MM.1S (cell line): Measurements from ENCODE around the gene GABARAPL1.

Experiments used
- EZH2 ChIP-seq: fragments of 300-600 bp; sonication (generic); optimal IDR thresholded peaks from 2 replicates; pipeline ENCODE3; 2017; ENCODE audit warnings: low read depth, mild to moderate bottlenecking, antibody characterized with exemption, low read length, mixed read lengths
- TF ChIP-seq, protein P1 (sequence below): fragments of 300-600 bp; sonication (generic); IDR thresholded peaks from 2 replicates; pipeline ENCODE4 v1.5.1; 2016; ENCODE audit warnings: antibody characterized with exemption, low read length, mixed read lengths

DNA sequence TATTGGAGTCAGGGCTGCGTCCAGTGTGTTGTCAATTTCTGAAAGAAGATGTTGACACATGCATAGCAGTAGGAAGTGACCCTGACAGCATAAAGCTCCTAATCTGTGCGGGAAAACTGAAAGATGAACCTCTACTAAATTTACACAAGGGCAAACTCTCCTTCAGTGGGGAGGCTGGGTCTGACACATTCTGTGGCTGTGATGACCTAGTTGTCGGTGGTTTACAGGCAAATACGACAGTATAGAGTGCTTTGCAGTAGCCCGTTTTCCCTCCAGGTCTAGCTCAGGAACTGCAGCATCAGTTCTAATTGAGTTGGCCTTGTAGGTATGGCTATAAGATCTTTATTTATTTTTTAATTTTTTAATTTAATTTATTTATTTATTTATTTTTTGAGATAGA lies 14.8 kb upstream of the GABARAPL1 start:
- TF ChIP-seq, protein P1, sequence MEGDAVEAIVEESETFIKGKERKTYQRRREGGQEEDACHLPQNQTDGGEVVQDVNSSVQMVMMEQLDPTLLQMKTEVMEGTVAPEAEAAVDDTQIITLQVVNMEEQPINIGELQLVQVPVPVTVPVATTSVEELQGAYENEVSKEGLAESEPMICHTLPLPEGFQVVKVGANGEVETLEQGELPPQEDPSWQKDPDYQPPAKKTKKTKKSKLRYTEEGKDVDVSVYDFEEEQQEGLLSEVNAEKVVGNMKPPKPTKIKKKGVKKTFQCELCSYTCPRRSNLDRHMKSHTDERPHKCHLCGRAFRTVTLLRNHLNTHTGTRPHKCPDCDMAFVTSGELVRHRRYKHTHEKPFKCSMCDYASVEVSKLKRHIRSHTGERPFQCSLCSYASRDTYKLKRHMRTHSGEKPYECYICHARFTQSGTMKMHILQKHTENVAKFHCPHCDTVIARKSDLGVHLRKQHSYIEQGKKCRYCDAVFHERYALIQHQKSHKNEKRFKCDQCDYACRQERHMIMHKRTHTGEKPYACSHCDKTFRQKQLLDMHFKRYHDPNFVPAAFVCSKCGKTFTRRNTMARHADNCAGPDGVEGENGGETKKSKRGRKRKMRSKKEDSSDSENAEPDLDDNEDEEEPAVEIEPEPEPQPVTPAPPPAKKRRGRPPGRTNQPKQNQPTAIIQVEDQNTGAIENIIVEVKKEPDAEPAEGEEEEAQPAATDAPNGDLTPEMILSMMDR = no peak
- no peak for TF ChIP-seq EZH2
